HG03060 (cell line): Measurements from ENCODE around the gene XG.
A peak's percentile ranks its signal among the peaks of the same experiment; 100 is the strongest.
"Not testable (repeated sequence)": the region's sequence is repeated elsewhere in the genome, so short reads cannot be mapped to it uniquely, and the experiment has no call there.

ENCODE experiments used
- ATAC-seq: cut with Tn5 transposase; IDR thresholded peaks from one replicate; pipeline ENCODE4 v1.9.1; 2021; ENCODE audit warnings: low read depth, moderate number of reproducible peaks; ENCODE audit not compliant: unreplicated experiment

XG gene, protein sequence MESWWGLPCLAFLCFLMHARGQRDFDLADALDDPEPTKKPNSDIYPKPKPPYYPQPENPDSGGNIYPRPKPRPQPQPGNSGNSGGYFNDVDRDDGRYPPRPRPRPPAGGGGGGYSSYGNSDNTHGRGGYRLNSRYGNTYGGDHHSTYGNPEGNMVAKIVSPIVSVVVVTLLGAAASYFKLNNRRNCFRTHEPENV

DNA sequence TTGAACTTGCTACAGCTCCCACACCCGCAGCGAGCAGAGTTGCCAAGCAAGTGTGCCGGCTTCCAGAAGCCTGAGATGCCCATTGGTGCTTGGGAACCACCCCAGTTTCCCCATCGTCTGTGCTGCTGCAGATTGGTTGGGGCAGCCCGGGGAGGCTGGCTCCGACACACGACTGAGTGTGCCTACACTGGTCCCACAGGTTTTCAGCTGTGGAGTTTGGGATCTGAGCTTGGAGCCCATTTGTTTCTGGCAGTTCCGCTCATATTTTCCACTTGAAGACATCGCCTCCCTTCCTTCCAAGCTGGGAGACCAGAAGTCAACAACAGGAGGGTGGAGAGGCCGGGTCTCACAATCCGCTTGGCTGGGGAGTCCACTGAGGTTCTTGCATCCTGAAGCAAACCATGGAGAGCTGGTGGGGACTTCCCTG lies at the start of gene XG:
TSS of gene XG (plus strand) at position 167 of the 427 bp plus-strand sequence. CDS start at position 402, 235 bp downstream.
- ATAC-seq, result not testable (repeated sequence)

DNA sequence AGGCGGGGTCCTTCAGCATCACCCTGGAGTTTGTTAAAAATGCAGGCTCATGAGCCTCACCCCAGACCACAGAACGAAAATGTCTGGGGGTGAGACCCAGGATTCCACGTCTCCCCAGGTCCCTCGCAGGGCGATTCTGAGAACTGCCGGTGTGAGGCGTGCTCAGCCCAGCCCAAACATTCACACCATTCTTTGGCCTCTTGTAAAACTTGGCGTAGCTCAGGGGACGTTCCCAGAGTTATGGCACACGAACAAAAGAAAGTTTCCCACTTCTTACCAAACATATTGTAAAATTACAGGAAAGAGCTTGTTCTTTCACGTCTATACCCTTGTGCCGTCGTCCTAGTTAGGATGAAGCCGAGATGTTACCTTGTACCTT lies 47.9 kb upstream of the XG start:
- no peak for ATAC-seq

- no peak for ATAC-seq
Observed at GRCh38 chrX:2705046-2705832, 46.6 kb upstream of the XG start.

DNA sequence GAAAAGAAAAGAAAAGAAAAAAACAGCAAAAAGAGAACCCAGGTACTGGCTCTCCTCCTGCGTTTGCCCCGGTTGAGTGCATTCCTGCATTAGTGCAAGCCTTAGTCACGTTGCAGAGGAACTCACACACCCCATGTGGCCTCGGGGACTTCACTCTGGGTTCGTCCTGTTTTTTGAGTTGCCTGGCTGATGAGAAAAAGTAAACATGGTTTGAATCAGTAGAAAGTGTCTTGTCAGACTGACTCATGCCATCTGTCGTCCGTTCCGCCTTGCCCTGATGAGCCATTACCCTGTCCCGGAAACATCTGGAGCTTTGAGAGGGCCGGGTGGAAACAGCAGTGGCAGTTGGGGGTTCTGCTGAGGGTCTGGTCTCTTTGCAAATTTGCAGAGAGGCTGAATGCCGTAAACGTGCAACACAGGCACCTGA lies 44.5 kb upstream of the XG start:
- ATAC-seq, result peak; percentile 87

DNA sequence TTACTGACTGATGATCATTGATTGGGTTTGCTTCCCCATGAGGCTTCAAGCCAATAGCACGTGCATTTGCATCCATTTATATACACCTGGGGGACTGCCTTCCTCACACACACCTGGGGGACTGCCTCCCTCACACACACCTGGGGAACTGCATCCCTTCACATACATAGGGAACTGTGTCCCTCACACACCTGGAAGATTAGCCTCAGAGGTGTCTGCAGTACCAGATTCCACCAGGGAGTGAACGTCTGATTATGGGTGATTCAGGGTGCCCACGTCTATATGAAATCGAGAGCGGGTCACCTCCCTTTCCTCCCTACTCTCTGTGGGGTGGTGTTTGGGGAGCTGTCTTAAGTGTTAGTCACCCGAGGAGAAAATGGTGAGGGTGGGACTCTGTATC lies 43.8 kb upstream of the XG start:
- ATAC-seq, result no peak

DNA sequence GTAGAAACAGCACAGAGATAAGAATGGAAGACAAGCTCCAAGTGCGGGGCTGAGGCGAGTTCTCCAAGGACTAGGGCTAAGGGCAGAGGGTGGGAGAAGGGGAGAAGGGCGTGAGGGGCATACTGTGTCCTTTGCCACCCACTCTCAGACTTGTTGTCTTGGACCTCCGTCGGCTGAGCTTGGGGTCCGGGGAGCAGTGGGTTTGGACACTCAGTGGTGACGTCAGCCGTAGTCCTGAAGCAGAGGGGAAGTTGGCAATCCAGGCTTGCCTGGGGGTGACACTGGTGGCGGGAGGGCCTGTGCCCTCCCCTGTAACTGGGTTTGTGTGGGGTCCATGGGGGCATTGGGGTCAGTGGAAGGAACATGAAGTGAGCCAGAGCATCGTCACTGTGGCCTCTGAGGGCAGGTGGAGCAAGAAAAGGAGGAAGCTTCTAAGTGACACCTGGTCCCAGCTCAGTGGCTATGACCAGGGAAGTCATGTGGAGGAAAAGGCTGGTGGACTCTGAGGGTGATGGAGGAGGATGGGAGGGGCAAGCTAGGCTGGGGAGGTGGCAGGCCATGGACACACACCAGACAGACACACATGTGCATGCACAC lies 43.1 kb upstream of the XG start:
- no peak for ATAC-seq

GRCh38 chrX:2709556-2709955 lies 42.3 kb upstream of the XG start:
- ATAC-seq, result no peak

DNA sequence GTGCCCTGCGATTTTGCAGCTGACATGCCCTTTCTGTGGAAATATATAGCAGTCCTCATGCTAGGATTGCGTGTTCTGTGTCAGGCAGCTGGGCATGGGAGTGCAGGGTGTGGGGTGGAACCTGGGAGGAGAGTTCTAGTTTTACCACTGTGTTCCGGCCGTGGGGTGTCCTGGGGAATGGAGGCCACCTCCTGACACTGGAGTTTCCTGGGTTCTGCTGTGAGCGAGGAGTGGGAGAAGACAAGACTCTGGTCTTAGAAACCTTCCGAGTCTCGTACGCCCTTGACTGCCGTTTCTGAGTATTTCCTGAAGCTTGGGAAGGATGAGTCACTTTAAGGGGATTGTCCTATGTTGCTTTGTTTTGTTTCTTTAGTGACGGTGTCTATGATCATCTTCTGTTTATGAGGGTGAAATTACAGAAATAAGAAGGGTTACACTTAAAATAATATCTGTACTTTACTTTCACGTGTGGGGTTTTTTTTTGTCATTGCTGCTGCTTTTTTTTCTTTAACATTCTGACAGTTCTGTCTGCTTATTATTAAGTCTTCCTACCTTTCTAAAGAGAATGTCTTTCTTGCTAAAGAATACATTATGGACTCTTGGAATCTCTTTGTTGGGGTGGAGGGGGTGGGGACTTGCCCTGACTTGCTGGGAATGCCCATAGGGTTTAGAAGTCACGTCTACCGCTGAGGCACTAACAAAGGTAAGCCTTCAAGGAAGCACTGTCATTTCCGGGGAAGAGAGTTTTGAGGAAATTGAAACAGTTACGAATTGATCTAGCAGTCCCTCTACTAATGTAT lies 41.6 kb upstream of the XG start:
- no peak for ATAC-seq

GRCh38 chrX:2711441-2711840 lies 40.4 kb upstream of the XG start:
- no peak for ATAC-seq

- ATAC-seq, result no peak
Observed at GRCh38 chrX:2712428-2712827, 39.4 kb upstream of the XG start.

DNA sequence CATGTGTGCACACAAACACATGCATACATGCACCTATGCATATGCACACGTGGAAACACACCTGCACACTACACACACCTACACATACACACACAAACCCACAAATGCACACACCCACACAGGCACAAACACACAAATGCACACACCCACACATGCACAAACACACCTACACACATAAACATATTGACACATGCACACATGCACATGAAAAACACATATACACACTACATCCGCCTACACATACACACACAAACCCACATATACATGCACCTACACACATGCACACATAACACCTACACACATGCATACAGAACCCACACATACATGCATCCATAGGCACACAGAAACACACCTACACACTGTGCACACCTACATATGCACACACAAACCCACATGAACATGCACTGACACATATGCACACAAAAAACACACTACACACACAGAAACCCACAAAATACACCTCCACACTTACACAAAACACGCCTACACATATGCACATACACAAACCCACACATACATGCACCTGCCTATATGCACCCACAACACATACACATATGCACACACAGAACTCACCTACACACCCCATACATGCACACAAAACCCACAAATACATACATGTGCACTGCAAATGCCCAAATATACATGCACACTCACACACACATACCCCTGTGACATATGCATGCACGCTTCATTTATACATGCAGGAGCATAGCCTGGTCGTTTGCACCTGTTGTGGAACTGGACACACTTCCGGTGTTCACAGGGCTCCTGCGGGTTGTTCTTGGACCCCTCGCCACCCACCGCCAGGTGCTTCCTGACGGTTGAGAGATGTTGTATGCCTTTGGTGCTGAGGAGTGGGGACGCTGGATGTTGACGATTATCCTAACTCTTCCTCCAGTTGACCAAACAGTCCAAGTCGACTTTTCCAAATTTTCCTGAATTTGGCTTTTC lies 38.7 kb upstream of the XG start:
- ATAC-seq, result no peak

GRCh38 chrX:2714551-2714950 lies 37.3 kb upstream of the XG start:
- ATAC-seq, result no peak

DNA sequence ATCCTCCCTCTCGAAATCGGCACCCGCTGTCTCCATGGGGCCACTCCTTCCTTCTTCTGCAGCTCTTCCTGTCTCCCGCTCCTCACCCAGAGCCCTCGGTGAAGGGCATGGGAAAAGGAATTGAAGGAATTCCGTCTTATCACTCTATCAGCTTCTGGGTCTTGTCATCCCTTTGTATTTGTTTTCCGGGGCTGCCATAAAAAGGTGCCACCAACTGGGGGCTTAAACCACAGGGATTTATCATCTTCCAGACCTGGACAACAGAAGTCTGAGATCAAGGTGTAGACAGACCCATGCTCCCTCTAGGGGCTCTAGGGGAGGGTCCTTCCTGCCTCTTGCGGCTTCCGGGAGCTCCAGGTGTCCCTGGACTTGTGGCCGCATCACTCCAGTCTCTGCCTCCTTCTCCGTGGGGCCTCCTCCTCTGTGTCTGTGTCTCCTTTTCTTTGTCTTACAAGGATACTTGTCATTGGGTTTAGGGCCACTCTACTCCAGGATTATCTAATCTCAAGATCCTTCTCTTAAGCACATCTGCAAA lies 36.7 kb upstream of the XG start:
- ATAC-seq, result no peak

DNA sequence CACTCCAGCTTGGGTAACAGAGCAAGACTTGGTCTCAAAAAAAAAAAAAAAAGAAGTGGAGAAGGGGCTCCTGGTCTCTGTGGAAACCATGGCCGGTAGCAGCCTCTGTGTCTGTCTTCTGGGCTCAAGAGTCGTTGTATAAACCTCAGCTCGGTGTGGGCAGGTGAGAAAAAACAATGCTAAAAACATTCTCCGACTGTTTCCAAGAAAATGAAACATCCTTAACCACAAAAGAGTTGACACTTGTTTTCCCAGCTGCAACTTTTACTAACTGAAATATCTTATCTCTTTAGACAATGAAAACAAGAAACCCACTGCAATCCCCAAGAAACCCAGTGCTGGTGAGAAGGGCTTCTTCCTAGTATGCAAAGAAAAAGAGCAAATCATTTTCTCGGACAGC lies 34.5 kb upstream of the XG start:
- ATAC-seq, result no peak

DNA sequence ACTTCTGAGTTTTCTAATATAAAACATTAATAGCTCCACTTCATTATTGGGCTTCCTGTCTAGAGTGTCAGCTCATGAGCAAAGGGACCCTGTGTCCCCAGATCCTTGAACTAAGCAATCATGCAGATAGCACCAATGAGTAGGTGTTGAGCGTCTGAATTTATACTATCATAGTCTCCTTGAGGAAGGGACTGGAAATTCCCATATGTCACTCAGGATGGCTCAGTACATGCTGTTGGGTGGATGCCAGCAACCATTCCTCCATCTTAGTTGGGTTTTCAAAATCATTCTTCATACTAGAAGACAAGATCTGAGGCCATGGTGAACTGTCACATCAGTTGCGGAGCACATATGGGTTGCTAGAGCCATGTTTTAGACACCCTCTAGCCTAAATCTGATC lies 33.0 kb upstream of the XG start:
- no peak for ATAC-seq

GRCh38 chrX:2719774-2720447 lies 31.9 kb upstream of the XG start:
- ATAC-seq, result no peak

- ATAC-seq, result no peak
Observed at GRCh38 chrX:2723286-2723879, 28.5 kb upstream of the XG start.

GRCh38 chrX:2727264-2727663 lies 24.6 kb upstream of the XG start:
- not testable (repeated sequence) for ATAC-seq

DNA sequence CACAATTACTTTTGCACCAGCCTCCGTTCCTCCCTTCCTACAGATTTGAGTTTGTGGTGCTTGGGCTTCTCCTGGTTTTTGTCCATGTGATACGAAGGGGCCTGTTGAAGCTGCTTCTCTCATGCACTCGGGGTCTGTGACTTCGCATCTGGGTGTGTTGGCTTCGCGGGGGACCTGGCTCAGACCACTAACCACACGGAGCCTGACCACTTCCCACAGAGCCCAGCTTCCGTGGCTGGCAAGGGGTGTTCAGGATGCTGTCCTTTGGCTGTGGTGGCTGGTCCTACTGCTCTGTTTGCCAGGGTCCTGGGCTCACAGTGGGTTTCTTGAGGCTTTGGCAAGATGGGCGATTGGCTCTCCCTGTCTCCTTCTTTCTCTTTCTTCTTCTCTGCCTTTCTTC lies 19.8 kb upstream of the XG start:
- no peak for ATAC-seq
